ENCODE results near the gene ABHD17A.

ABHD17A gene

GRCh38 chr19:1850809-1851653, 34.3 kb downstream of the ABHD17A start:
- peak; percentile 42 for DNase-seq

GRCh38 chr19:1849886-1850398, 35.4 kb downstream of the ABHD17A start:
- no peak for DNase-seq

- DNase-seq: no peak
Measured at GRCh38 chr19:1849132-1849474, 36.2 kb downstream of the ABHD17A start.

- DNase-seq: peak; percentile 93
Measured at GRCh38 chr19:1848399-1849131, 36.7 kb downstream of the ABHD17A start, which contains the start of gene REXO1. Gene REXO1 (minus strand): TSS chr19:1848483. CDS start chr19:1848358, 125 bp downstream.

- peak; percentile 51 for DNase-seq
Measured at GRCh38 chr19:1847684-1848398, 37.5 kb downstream of the ABHD17A start.

GRCh38 chr19:1847348-1847683, 38.0 kb downstream of the ABHD17A start:
- no peak for DNase-seq

- DNase-seq: no peak
Measured at GRCh38 chr19:1846517-1847204, 38.6 kb downstream of the ABHD17A start.

- no peak for DNase-seq
Measured at GRCh38 chr19:1845642-1846041, 39.7 kb downstream of the ABHD17A start.

- no peak for DNase-seq
Measured at GRCh38 chr19:1845125-1845515, 40.2 kb downstream of the ABHD17A start.

- no peak for DNase-seq
Measured at GRCh38 chr19:1844513-1845124, 40.7 kb downstream of the ABHD17A start.

GRCh38 chr19:1843646-1844394, 41.5 kb downstream of the ABHD17A start:
- no peak for DNase-seq

GRCh38 chr19:1843116-1843515, 42.2 kb downstream of the ABHD17A start:
- DNase-seq: no peak

- DNase-seq: no peak
Measured at GRCh38 chr19:1841209-1841924, 43.9 kb downstream of the ABHD17A start.

- DNase-seq: no peak
Measured at GRCh38 chr19:1840541-1841115, 44.7 kb downstream of the ABHD17A start.

- no peak for DNase-seq
Measured at GRCh38 chr19:1839658-1840540, 45.4 kb downstream of the ABHD17A start.

- DNase-seq: peak; percentile 44
Measured at GRCh38 chr19:1837625-1838105, 47.6 kb downstream of the ABHD17A start.

GRCh38 chr19:1837222-1837565, 48.1 kb downstream of the ABHD17A start:
- no peak for DNase-seq

GRCh38 chr19:1836458-1837221, 48.7 kb downstream of the ABHD17A start:
- DNase-seq: no peak

GRCh38 chr19:1833540-1833939, 51.8 kb downstream of the ABHD17A start:
- DNase-seq: no peak
